NCI-H2171 (cell line): ENCODE data around the gene KCNQ1OT1.

Experiments
- DNase-seq: peaks from one replicate; lab custom pipeline; 2025; lab: John Stamatoyannopoulos, UW

Gene KCNQ1OT1

GRCh38 chr11:2701898-2702434 lies 2.2 kb upstream of the KCNQ1OT1 start:
- DNase-seq, result no peak

GRCh38 chr11:2701230-2701629 lies 1.4 kb upstream of the KCNQ1OT1 start:
- DNase-seq, result no peak

- no peak for DNase-seq
Observed at GRCh38 chr11:2700415-2701211, 819 bp upstream of the KCNQ1OT1 start.

GRCh38 chr11:2699185-2699530 lies 636 bp downstream of the KCNQ1OT1 start:
- no peak for DNase-seq

- no peak for DNase-seq
Observed at GRCh38 chr11:2698386-2699184, 1.2 kb downstream of the KCNQ1OT1 start.

- no peak for DNase-seq
Observed at GRCh38 chr11:2697866-2698265, 1.9 kb downstream of the KCNQ1OT1 start.

GRCh38 chr11:2696455-2696854 lies 3.3 kb downstream of the KCNQ1OT1 start:
- DNase-seq, result no peak

GRCh38 chr11:2694995-2695939 lies 4.5 kb downstream of the KCNQ1OT1 start:
- no peak for DNase-seq

- DNase-seq, result no peak
Observed at GRCh38 chr11:2694495-2694894, 5.3 kb downstream of the KCNQ1OT1 start.

- DNase-seq, result no peak
Observed at GRCh38 chr11:2693271-2694261, 6.2 kb downstream of the KCNQ1OT1 start.

- no peak for DNase-seq
Observed at GRCh38 chr11:2691991-2692875, 7.6 kb downstream of the KCNQ1OT1 start.

GRCh38 chr11:2691355-2691761 lies 8.4 kb downstream of the KCNQ1OT1 start:
- DNase-seq, result no peak

- no peak for DNase-seq
Observed at GRCh38 chr11:2690596-2691354, 9.0 kb downstream of the KCNQ1OT1 start.

- DNase-seq, result no peak
Observed at GRCh38 chr11:2689651-2690575, 9.9 kb downstream of the KCNQ1OT1 start.

GRCh38 chr11:2688381-2689231 lies 11.2 kb downstream of the KCNQ1OT1 start:
- DNase-seq, result no peak

- DNase-seq, result no peak
Observed at GRCh38 chr11:2687782-2688191, 12.0 kb downstream of the KCNQ1OT1 start.

- no peak for DNase-seq
Observed at GRCh38 chr11:2687223-2687530, 12.6 kb downstream of the KCNQ1OT1 start.
